HG02678 (cell line): ENCODE results near the gene ASPM.

Experiments
- ATAC-seq: cut with Tn5 transposase; IDR thresholded peaks from one replicate; pipeline ENCODE4 v1.9.1; 2021; ENCODE audit warnings: mild to moderate bottlenecking, moderate library complexity; ENCODE audit not compliant: unreplicated experiment

ASPM gene, protein sequence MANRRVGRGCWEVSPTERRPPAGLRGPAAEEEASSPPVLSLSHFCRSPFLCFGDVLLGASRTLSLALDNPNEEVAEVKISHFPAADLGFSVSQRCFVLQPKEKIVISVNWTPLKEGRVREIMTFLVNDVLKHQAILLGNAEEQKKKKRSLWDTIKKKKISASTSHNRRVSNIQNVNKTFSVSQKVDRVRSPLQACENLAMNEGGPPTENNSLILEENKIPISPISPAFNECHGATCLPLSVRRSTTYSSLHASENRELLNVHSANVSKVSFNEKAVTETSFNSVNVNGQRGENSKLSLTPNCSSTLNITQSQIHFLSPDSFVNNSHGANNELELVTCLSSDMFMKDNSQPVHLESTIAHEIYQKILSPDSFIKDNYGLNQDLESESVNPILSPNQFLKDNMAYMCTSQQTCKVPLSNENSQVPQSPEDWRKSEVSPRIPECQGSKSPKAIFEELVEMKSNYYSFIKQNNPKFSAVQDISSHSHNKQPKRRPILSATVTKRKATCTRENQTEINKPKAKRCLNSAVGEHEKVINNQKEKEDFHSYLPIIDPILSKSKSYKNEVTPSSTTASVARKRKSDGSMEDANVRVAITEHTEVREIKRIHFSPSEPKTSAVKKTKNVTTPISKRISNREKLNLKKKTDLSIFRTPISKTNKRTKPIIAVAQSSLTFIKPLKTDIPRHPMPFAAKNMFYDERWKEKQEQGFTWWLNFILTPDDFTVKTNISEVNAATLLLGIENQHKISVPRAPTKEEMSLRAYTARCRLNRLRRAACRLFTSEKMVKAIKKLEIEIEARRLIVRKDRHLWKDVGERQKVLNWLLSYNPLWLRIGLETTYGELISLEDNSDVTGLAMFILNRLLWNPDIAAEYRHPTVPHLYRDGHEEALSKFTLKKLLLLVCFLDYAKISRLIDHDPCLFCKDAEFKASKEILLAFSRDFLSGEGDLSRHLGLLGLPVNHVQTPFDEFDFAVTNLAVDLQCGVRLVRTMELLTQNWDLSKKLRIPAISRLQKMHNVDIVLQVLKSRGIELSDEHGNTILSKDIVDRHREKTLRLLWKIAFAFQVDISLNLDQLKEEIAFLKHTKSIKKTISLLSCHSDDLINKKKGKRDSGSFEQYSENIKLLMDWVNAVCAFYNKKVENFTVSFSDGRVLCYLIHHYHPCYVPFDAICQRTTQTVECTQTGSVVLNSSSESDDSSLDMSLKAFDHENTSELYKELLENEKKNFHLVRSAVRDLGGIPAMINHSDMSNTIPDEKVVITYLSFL (N-terminal part only)

DNA sequence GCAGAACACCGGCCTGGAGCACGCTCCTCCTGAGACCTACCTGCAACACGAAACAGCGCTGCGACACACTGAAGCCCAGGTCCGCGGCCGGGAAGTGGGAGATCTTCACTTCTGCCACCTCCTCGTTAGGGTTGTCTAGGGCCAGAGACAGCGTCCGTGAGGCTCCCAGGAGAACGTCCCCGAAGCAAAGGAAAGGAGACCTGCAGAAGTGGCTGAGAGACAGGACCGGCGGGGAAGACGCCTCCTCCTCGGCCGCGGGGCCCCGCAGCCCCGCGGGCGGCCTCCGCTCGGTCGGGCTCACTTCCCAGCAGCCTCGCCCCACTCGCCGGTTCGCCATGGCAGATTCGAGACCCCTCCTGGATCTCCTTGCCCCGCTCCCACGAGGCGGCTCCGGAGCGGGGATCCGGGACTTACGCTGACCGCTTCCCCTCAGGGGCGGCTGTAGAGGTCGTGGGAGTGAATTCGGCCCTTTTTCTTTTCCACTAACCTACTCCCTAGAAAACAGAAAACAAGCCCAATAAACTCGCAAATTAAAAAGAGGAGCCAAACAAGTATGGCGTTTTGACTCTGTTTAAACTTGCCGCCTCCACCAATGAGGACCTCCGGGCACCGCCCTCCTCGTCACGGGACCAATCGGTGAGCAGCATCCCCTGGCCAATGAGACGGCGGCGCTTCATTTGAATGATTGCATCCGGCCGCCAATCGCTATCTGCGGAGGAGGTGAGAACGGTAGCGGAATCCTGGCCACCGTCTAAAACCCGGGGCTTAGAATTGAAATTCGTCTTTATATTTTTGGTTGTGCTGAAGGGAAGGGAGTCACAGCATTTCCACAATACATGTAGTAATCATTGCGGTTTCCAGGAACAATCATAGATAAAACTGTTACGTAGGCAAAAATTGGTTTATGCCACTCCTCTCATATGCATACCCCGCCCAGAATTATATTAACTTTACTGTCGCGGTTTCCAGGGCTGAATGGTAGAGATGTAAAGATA lies at the start of gene ASPM:
ASPM (minus strand) TSS at position 569 of the 995 bp plus-strand sequence; CDS start at position 337, 232 bp downstream.
- peak; percentile 98 for ATAC-seq

GRCh38 chr1:197195100-197195499 lies 48.6 kb upstream of the ASPM start:
- no peak for ATAC-seq

- no peak for ATAC-seq
Observed at GRCh38 chr1:197184190-197184589, 37.7 kb upstream of the ASPM start.

GRCh38 chr1:197183195-197183748 lies 36.8 kb upstream of the ASPM start:
- ATAC-seq, result no peak

DNA sequence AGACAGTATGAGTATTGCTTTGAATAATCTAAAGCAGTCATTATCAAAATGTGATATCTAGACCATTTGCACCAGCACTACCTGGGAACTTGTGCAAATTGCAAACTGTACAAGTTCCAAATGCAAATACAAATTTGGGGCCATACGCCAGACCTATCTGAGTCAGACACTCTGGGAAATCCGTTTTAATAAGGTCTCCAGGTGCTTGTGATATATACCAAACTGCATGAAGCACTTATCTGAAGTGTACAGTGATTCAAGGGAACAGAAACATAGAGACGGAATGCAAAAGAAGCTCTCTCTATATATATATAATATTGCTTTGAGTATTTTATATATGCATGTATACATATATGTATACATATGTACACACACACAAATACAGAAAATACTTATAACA lies 36.2 kb upstream of the ASPM start:
- ATAC-seq, result no peak

DNA sequence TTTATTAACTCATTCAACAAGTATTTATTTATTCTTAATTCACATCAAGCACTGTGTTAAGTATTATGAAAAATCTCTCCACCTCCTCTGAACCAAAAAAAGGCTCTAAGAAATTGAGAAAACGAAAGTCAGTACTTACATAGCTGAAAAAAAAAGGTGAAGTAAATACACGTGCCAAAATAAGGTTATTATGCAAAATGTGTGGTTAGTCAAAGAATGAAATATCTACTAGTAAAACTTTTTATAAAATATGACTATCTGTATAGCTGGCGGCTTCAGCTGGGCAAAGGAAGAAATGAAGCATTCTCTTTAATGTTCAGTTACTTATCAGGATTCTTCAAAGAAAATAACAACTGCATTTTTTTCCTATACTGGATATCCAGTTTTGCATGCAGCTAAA lies 35.5 kb upstream of the ASPM start:
- ATAC-seq, result peak; percentile 64

DNA sequence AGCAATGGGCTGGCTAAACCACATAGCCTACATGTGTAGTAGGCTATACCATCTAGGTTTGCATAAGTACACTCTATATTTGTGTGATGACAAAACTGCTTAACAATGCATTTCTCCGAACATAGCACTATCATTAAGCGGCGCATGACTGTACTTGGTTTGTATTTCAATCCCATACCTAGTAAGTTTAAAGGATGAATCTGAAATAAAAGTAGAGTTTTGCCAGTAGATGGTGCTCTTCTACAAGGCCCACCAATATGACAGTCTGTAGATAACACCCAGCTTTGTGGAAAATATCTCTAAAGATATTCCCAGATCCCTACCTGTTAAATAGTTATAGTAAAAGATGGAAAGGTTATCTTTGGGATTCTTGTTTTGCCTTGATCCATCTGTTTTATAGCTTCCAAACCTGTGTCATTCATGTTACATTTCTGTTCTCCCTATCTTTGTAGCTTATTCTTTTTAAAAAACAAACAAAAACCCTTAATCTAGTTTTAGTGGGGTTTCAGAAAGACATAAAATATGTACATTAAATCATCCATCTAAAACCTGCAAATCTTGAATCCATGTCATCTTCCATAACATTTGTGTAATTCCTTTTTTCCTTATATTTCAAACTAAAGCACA lies 33.9 kb upstream of the ASPM start:
- peak; percentile 56 for ATAC-seq

DNA sequence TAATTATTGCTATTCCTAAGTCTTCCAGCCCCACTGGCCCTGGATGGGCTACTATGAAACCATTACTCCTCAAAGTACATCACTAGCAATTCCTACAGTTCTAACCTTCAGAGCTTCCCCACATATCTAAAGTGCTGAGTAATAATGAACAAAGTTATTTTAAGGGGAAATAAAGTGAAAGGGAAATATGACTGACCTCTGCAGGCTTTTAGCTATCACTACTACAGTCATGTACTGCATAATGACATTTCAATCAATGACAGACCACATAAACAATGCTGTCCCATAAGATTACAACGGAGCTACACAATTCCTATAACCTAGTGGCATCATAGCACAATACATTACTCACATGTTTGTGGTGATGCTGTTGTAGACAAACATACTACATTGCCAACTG lies 32.5 kb upstream of the ASPM start:
- ATAC-seq, result peak; percentile 40

GRCh38 chr1:197174818-197175217 lies 28.3 kb upstream of the ASPM start:
- ATAC-seq, result no peak

DNA sequence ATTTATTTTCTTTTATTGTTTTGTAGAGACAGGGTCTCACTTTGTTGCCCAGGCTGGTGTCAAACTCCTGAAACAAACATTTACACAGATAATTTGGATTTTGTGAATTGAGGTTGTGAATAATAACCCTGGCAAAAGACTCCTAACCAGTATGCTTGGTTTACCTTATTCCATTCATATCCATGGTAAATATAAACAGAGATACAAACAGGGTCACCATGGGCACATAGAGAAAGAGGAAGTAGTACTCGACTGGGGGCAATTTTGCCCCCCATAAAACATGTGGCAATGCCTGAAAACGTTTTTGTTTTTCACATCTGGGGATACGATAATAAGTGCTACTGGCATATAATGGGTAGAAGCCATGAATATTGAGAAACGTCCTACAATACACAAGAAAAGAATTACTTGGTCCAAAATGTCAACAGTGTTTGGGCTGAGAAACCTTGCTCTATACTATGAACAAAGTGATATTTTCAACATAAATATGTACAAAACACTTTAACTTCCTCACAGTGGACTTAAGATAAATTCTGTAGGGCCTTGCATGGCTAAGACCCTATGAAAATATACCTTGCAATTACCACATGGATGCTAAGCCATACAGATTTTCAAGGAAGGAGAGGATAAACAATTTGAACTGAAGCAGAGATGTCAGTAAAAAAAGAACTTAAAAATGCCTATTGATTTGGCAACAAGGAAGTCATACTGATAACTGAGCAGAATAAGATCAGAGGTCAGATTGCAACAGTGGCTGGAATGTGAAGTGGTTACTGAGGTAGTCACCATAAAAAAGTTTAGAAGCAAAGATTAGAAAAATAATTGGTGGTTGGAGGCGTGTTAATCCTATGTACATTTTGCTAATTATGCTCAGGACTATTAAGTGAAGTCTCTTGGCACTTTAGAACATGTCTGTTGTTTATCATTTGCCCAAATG lies 27.4 kb upstream of the ASPM start:
- ATAC-seq, result no peak

DNA sequence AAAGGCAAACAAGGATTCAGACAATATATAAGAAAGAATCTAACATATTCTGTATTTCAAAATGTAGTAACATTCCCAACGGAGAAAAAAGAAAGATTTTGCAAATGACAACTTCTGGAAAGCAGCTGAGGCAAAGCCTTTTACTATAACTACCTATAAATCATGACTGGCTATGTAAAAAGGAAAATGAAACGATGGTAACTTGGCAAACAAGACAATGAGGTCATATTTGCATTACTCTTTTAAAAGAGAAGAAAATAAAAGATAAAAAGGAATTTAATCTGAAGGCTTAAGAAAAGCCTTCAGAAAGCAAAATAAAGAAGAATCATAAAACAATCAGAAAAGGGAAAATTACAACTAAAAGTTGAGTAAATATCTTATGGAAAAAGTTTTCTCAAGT lies 25.1 kb upstream of the ASPM start:
- no peak for ATAC-seq

DNA sequence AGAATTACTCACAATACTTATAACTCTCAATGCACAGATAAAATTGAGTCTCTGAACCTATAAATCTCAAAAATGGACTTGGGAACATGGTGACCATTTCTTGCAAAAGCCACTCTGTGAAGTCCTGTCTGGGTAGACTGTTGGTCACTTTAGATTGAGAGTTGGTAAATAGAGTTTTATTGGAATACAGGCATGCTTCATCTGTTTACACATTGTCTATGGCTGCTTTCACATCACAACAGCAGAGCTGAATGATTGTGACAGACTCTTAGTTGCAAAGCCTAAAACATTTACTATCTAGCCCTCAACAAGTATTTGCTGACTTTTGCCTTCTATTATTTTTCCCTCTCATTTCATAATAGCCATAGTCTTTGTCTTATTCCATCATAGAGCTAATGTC lies 24.1 kb upstream of the ASPM start:
- ATAC-seq, result no peak

- ATAC-seq, result no peak
Observed at GRCh38 chr1:197159461-197159860, 13.0 kb upstream of the ASPM start.

DNA sequence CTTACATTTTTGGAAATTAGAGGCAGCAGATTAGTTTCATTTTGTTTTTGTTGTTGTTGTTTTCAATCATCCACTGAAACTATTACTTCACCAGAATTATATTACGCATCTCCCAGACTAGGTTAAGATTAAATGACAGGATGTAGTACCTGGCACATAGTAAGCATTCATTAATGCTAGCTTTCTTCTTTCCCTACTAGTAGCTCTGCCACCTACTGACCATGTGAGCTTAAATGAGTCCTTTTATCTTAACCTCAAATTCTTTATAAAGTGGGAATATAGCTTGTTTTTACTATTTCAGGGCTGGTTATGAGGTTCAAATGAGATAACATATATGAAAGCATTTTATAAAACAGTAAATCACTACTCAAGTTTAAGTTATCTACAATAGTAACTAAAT lies 10.2 kb upstream of the ASPM start:
- ATAC-seq, result no peak

- ATAC-seq, result no peak
Observed at GRCh38 chr1:197152662-197153061, 6.2 kb upstream of the ASPM start.

DNA sequence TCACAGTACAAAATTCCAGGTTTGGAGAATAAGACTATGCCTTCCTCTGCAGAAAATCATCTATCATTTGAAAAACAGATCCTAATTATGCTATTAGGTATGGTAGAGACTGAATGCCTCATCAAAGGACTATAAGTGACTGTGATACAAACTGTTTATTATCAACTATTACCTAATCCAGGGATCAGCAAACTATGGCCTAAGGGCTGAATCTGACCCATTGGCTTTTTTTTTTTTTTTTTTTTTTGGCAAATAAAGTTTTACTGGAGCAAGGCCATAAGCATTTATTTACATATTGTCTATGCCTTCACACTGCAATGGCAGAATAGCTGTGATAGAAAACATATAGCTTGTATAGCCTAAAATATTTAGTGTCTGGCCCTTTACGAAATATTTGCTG lies 4.7 kb upstream of the ASPM start:
- no peak for ATAC-seq

GRCh38 chr1:197150336-197151005 lies 4.0 kb upstream of the ASPM start:
- ATAC-seq, result no peak

DNA sequence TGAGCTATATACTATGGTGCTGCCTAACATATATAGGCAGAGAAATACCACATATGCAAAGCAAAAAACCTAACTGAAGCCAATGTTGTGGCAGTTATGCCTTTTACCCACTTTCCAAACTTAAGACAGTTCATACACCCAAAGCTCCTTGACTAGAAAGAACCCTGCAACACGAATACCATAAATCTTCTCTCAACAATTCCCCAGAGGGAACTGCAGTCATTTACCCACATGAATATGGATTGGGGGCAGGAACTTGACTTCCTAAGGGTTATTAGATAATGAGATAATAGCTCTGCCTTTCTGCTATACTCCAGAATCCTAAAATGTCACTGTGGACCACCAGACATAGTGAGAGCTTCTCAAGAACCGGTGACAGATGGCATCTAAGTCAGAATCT lies 2.9 kb upstream of the ASPM start:
- no peak for ATAC-seq
